Transverse colon (tissue), 3 donors: ENCODE data around the gene WNT5A.

Experiments used
- EP300 ChIP-seq: sonication (generic); formaldehyde crosslinking; IDR thresholded peaks from one replicate; pipeline ENCODE4 v1.6.1; 2017; ENCODE audit warnings: antibody characterized with exemption, low read depth
- POLR2AphosphoS5 ChIP-seq, 3 donors: sonication (generic); formaldehyde crosslinking; IDR thresholded peaks; one replicate each; pipeline ENCODE4 v1.6.1; 2016; ENCODE audit warnings: antibody characterized with exemption in 3 of 3

DNA sequence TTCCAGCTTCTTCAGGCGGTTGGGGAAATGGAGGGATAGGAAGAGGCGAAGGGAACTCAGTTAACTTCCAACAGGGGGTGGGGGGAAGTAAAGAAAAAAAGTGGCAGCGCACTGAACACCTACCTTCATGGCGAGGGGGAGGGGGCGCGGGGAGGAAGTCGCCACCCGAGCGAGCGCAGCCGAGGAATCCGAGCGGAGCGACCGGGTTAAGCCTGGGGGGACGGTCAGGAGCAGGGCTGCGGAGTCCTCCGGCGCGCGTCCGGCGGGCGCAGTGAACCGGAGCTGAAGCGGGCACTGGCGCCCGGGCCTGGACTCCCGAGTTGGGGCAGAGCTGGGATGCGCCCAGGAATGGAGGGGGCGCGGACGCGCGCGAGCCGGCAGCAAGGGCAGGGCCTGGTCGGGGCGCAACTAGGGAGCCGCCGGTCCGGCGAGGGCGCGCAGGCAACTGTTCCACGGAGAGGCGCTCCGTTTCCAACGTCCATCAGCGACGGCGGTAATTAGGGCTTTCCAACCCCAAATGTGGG is at the start of gene WNT5A:
- TF ChIP-seq POLR2AphosphoS5 (IDR thresholded peaks at IDR 0.05) (no peak), EP300 (no peak)
